HG03103 (cell line): ENCODE results near the gene DNLZ.
"Not testable (repeated sequence)": the region's sequence is repeated elsewhere in the genome, so short reads cannot be mapped to it uniquely, and the experiment has no call there.

ENCODE experiments used
- ATAC-seq: cut with Tn5 transposase; IDR thresholded peaks from one replicate; pipeline ENCODE4 v1.9.1; 2021; ENCODE audit warnings: low read depth; ENCODE audit not compliant: unreplicated experiment

The DNLZ gene

GRCh38 chr9:136362450-136362784, 1.1 kb downstream of the DNLZ start:
- no peak for ATAC-seq

- no peak for ATAC-seq
These were observed 1.6 kb downstream of the DNLZ start for GRCh38 chr9:136361754-136362449.

GRCh38 chr9:136361047-136361753, 2.3 kb downstream of the DNLZ start:
- ATAC-seq, result no peak

- ATAC-seq, result no peak
These were observed 3.5 kb downstream of the DNLZ start for GRCh38 chr9:136359774-136360718.

GRCh38 chr9:136358888-136359287, 4.7 kb downstream of the DNLZ start:
- ATAC-seq, result no peak

GRCh38 chr9:136358016-136358415, 5.5 kb downstream of the DNLZ start:
- no peak for ATAC-seq

GRCh38 chr9:136357202-136357725, 6.3 kb downstream of the DNLZ start:
- ATAC-seq, result no peak

- no peak for ATAC-seq
These were observed 7.7 kb downstream of the DNLZ start for GRCh38 chr9:136355616-136356557.

- ATAC-seq, result no peak
These were observed 8.9 kb downstream of the DNLZ start for GRCh38 chr9:136354592-136355085.

GRCh38 chr9:136353757-136354488, 9.6 kb downstream of the DNLZ start:
- ATAC-seq, result no peak

GRCh38 chr9:136353088-136353487, 10.5 kb downstream of the DNLZ start:
- ATAC-seq, result no peak

- ATAC-seq, result no peak
These were observed 10.9 kb downstream of the DNLZ start for GRCh38 chr9:136352682-136353081.

GRCh38 chr9:136351868-136352267, 11.7 kb downstream of the DNLZ start:
- not testable (repeated sequence) for ATAC-seq

GRCh38 chr9:136351252-136351800, 12.2 kb downstream of the DNLZ start:
- ATAC-seq, result no peak

- no peak for ATAC-seq
These were observed 14.0 kb downstream of the DNLZ start for GRCh38 chr9:136349546-136349945.

- no peak for ATAC-seq
These were observed 14.9 kb downstream of the DNLZ start for GRCh38 chr9:136348691-136349090.

- no peak for ATAC-seq
These were observed 15.9 kb downstream of the DNLZ start for GRCh38 chr9:136347472-136348256.

- ATAC-seq, result no peak
These were observed 16.5 kb downstream of the DNLZ start for GRCh38 chr9:136346927-136347465.
